C4-2B (cell line): ENCODE data around the gene NAAA.
"Not testable (repeated sequence)": the region's sequence is repeated elsewhere in the genome, so short reads cannot be mapped to it uniquely, and the experiment has no call there.

Experiments used
- H3K27ac ChIP-seq: fragments of 450-650 bp; 2 replicates; pipeline ENCODE4 v1.5.1; 2017
- ZFX ChIP-seq: fragments of 450-650 bp; IDR thresholded peaks from 2 replicates; pipeline ENCODE4 v1.6.1; 2017
- TF ChIP-seq, protein P1 (sequence below): fragments of 450-650 bp; conservative IDR thresholded peaks from 2 replicates; pipeline ENCODE4 v1.5.1; 2017; ENCODE audit warnings: mild to moderate bottlenecking

Gene NAAA

DNA sequence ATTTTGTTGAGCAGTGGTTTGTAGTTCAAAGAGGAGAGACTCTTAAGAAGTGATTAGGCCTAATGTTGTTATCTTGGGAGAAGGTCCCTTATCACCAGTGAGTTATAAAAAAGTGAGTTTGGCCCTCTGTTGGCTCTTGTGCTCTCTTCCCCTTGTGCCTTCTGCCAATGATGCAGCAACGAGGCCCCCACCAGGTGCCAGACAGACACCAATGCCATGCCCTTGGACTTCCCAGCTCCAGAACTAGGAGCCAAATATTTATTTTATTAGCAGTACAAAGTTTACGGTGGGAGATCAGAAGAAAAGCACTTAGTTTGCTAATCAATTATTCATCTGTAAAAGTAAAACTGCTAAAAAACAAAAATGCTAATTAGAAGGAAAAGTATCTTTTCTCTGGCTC lies 22.7 kb upstream of the NAAA start:
- no peak overlapping the region for H3K27ac ChIP-seq
- TF ChIP-seq, protein P1, sequence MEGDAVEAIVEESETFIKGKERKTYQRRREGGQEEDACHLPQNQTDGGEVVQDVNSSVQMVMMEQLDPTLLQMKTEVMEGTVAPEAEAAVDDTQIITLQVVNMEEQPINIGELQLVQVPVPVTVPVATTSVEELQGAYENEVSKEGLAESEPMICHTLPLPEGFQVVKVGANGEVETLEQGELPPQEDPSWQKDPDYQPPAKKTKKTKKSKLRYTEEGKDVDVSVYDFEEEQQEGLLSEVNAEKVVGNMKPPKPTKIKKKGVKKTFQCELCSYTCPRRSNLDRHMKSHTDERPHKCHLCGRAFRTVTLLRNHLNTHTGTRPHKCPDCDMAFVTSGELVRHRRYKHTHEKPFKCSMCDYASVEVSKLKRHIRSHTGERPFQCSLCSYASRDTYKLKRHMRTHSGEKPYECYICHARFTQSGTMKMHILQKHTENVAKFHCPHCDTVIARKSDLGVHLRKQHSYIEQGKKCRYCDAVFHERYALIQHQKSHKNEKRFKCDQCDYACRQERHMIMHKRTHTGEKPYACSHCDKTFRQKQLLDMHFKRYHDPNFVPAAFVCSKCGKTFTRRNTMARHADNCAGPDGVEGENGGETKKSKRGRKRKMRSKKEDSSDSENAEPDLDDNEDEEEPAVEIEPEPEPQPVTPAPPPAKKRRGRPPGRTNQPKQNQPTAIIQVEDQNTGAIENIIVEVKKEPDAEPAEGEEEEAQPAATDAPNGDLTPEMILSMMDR: no peak
- TF ChIP-seq ZFX: no peak

DNA sequence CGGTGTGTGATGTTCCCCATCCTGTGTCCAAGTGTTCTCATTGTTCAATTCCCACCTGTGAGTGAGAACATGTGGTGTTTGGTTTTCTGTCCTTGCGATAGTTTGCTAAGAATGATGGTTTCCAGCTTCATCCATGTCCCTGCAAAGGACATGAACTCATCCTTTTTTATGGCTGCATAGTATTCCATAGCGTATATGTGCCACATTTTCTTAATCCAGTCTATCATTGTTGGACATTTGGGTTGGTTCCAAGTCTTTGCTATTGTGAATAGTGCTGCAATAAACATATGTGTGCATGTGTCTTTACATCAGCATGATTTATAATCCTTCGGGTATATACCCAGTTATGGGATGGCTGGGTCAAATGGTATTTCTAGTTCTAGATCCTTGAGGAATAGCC lies 21.3 kb upstream of the NAAA start:
- H3K27ac ChIP-seq: not testable (repeated sequence)

DNA sequence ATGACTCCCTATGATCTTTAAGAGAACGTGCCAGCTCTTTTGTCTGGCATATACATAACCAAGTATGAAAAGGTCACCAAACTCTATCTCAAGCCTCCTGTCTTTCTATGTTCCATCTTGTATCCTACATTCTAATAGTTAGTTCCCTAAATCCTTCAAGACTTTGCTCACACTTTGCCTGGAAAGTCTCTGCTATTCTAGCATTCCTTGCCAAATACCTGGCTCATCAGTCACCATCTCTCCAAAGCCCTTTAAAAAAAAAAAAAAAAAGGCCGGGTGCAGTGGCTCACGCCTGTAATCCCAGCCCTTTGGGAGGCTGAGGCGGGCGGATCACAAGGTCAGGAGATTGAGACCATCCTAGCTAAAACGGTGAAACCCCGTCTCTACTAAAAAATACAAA lies 17.7 kb upstream of the NAAA start:
- not testable (repeated sequence) for H3K27ac ChIP-seq

DNA sequence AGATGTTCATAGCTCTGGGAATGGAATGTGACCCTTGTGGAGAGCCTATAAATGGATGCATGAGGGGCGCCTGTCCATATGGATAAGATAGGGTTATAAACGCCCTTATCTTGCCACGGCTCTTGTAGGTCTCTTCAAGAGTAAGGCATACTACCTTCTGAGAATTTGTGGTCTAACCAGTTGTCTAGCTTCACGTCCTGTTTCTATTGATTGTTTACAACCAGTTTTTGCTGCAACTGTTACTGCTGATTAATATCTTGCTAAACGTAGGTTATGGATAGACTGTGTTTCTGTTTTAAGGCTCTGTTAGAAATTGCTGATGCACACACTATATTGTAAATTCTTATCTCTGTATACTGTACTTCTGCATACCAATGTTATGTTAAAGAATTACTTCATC lies 14.0 kb upstream of the NAAA start:
- not testable (repeated sequence) for H3K27ac ChIP-seq

DNA sequence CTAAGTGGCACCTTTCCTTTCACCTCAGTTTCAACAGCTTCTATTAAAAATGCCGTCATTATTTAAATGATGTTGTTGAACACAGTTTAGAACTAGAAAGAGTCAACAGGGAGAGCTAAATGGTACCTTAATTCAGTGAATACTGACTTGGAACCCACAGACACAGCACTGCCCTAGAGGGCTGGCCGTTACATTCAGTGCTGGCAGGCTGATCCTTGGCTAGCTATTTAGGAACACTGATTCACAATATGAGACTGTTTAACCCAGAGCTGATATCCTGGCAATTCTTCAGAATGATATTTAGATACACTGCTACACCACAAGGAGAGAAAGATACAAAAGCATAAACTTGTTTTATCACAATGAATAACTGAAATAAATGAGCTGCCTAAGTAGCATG lies 12.7 kb upstream of the NAAA start:
- TF ChIP-seq, protein P1: no peak
- TF ChIP-seq ZFX: no peak
- H3K27ac ChIP-seq: no peak overlapping the region

DNA sequence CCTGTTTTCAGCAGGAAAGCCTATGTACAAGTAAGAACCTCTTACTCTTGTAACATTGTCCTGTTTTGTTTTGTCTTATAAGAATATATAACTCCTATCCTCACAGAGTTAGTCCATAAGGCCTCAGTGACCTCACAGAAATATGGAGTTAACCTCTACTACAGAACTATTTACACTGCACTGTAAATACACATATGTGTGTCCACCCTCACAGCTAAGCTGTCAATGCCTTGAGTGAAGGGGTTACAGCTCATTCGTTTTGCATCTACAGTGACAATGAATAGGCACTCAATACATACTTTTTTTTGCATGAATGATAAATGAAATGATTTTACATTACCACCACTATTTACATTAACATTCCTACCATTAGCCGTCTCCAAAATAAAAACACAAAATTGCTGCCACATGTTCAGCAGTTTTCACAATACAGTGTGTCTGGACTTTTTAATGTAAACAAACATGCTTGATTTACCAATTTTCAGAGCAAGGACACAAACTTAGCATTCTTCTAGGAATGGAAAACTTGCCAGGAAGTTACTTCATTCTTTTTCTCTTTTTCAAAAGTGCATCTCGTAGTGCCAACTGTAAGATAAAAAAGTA lies 9.5 kb upstream of the NAAA start:
- TF ChIP-seq, protein P1: no peak
- TF ChIP-seq ZFX: no peak
- no peak overlapping the region for H3K27ac ChIP-seq

DNA sequence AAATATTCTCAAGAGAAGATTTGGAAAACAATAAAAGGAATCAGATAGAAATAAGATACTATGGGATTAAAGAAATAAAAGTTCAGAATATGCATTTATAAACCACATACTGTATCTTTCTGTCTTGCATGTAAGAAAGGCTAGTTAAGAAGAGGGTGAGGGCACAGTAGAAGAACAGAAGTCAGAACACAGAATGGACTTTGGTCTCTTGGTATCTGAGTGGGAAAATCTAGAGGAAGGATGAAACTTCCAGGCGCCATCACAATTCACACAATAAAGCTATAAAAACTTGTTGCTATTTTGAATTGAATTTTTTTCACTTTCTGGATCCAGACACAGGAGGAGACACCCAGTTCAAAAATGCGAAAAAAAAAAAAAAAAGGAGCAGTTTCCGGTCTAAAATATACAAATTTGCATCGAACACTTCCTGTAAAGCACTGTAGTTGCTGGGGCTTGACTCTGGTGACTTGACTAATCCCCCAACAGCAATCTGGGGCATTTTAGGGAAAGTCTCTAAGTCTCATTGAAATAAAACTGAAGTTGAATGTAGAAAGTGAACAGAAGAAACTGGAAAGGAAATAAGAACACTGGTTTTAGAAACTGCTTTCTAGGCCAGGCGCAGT lies 8.1 kb upstream of the NAAA start:
- TF ChIP-seq, protein P1: no peak
- TF ChIP-seq ZFX: no peak

DNA sequence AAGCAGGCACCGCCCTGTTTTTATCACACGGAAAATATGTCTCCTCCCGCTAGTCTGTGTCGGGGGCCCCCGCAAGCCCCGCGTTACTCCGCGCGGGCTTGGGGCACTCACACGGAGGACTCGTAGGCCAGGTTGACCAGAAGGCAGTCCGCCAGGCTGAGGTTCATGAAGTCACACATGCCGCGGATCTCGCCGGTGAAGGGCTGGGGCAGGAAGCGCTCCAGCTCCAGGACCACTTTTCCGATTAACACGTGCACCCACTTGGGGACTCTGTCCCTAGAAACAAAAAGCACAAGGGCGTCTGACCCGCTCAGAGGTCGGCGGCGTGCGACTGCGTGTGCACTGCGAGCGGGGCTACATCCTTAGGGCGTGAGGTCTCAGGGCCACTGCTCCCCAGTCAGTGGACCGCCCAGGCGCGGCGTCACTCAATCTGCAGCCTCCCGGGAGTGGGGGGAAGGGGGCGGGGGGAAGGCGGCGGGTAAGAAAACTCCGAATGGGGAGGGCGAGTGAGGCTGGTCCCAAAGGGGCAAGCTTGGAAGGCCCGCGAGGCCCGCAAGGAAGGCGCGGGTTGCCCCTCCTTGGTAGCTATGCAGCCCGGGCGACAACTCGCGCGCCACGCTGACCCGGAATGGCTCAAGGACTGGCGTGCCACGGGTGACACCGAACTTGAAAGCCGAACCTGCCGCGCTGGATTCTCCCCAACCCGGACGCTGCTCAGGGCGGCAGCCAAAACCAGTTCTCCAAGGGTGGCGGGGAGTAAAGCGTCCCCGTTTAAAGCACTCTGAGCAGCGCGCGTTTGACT lies 722 bp downstream of the NAAA start:
- H3K27ac ChIP-seq: peak overlapping the region; percentile 98
- TF ChIP-seq ZFX: no peak
- TF ChIP-seq, protein P1: no peak

More for the DNA sequence above, 8.1 kb upstream of the NAAA start:
- no peak overlapping the region for H3K27ac ChIP-seq

DNA sequence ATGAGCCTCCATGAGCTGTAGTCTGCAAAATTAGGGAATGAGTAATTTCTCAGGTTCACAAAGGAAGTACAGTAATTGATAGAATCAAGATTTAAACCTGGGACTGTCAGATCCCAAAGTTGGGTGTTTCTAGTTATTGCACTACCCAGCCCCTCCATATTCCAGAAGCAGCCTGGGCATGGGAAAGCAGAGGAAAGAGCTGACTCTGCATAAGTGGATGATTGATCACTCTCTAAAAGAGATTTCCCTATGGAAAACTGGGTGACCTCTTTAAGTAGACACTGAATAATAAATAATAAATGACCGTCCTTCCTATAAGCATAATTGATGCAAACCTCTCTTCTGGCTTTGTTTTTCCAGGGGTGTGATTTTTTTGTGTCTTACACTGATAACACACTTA lies 5.2 kb downstream of the NAAA start:
- no peak overlapping the region for H3K27ac ChIP-seq
- TF ChIP-seq ZFX: no peak
- TF ChIP-seq, protein P1: no peak
